ENCODE data around the gene FOXN3.

Gene FOXN3

GRCh38 chr14:89137526-89138163 lies 279.4 kb downstream of the FOXN3 start:
- Histone ChIP-seq H2AFZ (ENCODE audit: low read depth, low read length) (no peak overlapping the region), H3K27me3 (ENCODE audit: low read depth, low read length) (no peaks in the 10 kb centered on the region; the same call in none of the 2 replicates), H3K36me3 (replicated peaks; ENCODE audit: low read depth, low read length) (no peaks in the 10 kb centered on the region), H4K20me1 (ENCODE audit: insufficient read depth, low read length) (no peaks in the 10 kb centered on the region), H3K9ac (ENCODE audit: low read length) (no peak overlapping the region), H3K27ac (ENCODE audit: low read length) (no peak overlapping the region), H3K9me3 (ENCODE audit: insufficient read depth, low read length) (peaks cover 10% of the 10 kb centered on the region), H3K4me3 (ENCODE audit: low read length) (no peak overlapping the region), H3K4me1 (ENCODE audit: low read length) (no peaks in the 10 kb centered on the region), H3K4me2 (ENCODE audit: low read length) (no peak overlapping the region), H3K79me2 (ENCODE audit: low read length) (no peaks in the 10 kb centered on the region)
- TF ChIP-seq CTCF (IDR thresholded peaks at IDR 0.05; ENCODE audit: low read depth, low read length), result no peak
- TF ChIP-seq EZH2phosphoT487 (IDR thresholded peaks at IDR 0.05; ENCODE audit: low read depth), result no peak

GRCh38 chr14:89136587-89136986 lies 280.4 kb downstream of the FOXN3 start:
- Histone ChIP-seq H3K4me3 (ENCODE audit: low read length) (no peak overlapping the region), H3K9ac (ENCODE audit: low read length) (no peak overlapping the region), H2AFZ (ENCODE audit: low read depth, low read length) (no peak overlapping the region), H3K27me3 (ENCODE audit: low read depth, low read length) (no peaks in the 10 kb centered on the region; the same call in 1 of the 2 replicates), H3K79me2 (ENCODE audit: low read length) (no peaks in the 10 kb centered on the region), H3K9me3 (ENCODE audit: insufficient read depth, low read length) (peaks cover 10% of the 10 kb centered on the region), H4K20me1 (ENCODE audit: insufficient read depth, low read length) (no peaks in the 10 kb centered on the region), H3K4me1 (ENCODE audit: low read length) (no peaks in the 10 kb centered on the region), H3K27ac (ENCODE audit: low read length) (no peak overlapping the region), H3K4me2 (ENCODE audit: low read length) (no peak overlapping the region), H3K36me3 (replicated peaks; ENCODE audit: low read depth, low read length) (no peaks in the 10 kb centered on the region)
- no peak for TF ChIP-seq EZH2phosphoT487 (IDR thresholded peaks at IDR 0.05; ENCODE audit: low read depth)
- TF ChIP-seq CTCF (IDR thresholded peaks at IDR 0.05; ENCODE audit: low read depth, low read length), result no peak

- H3K4me3 ChIP-seq (ENCODE audit: low read length), result no peak overlapping the region
- H2AFZ ChIP-seq (ENCODE audit: low read depth, low read length), result no peak overlapping the region
- H3K4me1 ChIP-seq (ENCODE audit: low read length), result no peaks in the 10 kb centered on the region
- no peaks in the 10 kb centered on the region for H3K36me3 ChIP-seq (replicated peaks; ENCODE audit: low read depth, low read length)
- no peaks in the 10 kb centered on the region for H3K79me2 ChIP-seq (ENCODE audit: low read length)
- no peaks in the 10 kb centered on the region for H4K20me1 ChIP-seq (ENCODE audit: insufficient read depth, low read length)
- H3K27me3 ChIP-seq (ENCODE audit: low read depth, low read length), result no peaks in the 10 kb centered on the region
- no peak overlapping the region for H3K4me2 ChIP-seq (ENCODE audit: low read length)
- no peak for TF ChIP-seq CTCF (IDR thresholded peaks at IDR 0.05; ENCODE audit: low read depth, low read length)
- TF ChIP-seq EZH2phosphoT487 (IDR thresholded peaks at IDR 0.05; ENCODE audit: low read depth), result no peak
- no peak overlapping the region for H3K9ac ChIP-seq (ENCODE audit: low read length)
- H3K9me3 ChIP-seq (ENCODE audit: insufficient read depth, low read length), result peaks cover 10% of the 10 kb centered on the region
- no peak overlapping the region for H3K27ac ChIP-seq (ENCODE audit: low read length)
Observed at GRCh38 chr14:89134640-89135039, 282.4 kb downstream of the FOXN3 start.

GRCh38 chr14:89131004-89131750 lies 285.9 kb downstream of the FOXN3 start:
- Histone ChIP-seq H3K4me3 (ENCODE audit: low read length) (no peak overlapping the region), H3K27ac (ENCODE audit: low read length) (no peak overlapping the region), H3K36me3 (replicated peaks; ENCODE audit: low read depth, low read length) (no peaks in the 10 kb centered on the region), H3K27me3 (ENCODE audit: low read depth, low read length) (no peaks in the 10 kb centered on the region), H3K4me2 (ENCODE audit: low read length) (no peak overlapping the region), H3K4me1 (ENCODE audit: low read length) (no peaks in the 10 kb centered on the region), H3K9ac (ENCODE audit: low read length) (no peak overlapping the region), H3K9me3 (ENCODE audit: insufficient read depth, low read length) (peaks cover 1% of the 10 kb centered on the region; the same call in 1 of the 2 replicates), H2AFZ (ENCODE audit: low read depth, low read length) (no peak overlapping the region), H4K20me1 (ENCODE audit: insufficient read depth, low read length) (no peaks in the 10 kb centered on the region), H3K79me2 (ENCODE audit: low read length) (no peaks in the 10 kb centered on the region)
- no peak for TF ChIP-seq CTCF (IDR thresholded peaks at IDR 0.05; ENCODE audit: low read depth, low read length)

All from OCI-LY3 (cell line).